Inflammatory macrophage treated with lipopolysaccharide for 4 hours (primary cell): ENCODE data around the gene CXCL17.
"Not testable (repeated sequence)": the region's sequence is repeated elsewhere in the genome, so short reads cannot be mapped to it uniquely, and the experiment has no call there.

Experiments
- DNase-seq: peaks from one replicate; pipeline ENCODE4 v3.0.0-alpha.2; 2020

CXCL17 gene

DNA sequence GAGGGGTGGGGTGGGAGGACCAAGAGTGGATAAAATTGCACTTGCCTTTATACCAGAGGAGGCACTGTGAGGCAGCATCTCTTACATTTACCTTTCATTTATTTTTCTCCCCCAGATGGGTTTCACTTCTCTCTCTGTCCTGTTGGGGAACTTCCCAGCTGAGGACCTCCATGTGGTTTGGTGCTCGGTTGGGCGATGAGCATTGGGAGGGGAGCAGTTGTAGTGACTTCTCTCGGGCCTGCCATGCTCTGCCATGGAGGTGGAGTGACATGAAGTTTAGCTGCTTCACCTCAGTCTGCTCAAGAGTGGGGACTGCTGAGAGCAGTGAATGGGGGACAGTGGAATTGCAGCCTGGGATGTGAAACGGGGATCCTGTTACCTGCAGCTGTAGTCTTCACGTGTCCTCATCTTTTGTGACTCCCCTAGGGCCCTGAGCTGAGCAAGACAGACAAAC lies 23.1 kb upstream of the CXCL17 start:
- peak; percentile 46 for DNase-seq

DNA sequence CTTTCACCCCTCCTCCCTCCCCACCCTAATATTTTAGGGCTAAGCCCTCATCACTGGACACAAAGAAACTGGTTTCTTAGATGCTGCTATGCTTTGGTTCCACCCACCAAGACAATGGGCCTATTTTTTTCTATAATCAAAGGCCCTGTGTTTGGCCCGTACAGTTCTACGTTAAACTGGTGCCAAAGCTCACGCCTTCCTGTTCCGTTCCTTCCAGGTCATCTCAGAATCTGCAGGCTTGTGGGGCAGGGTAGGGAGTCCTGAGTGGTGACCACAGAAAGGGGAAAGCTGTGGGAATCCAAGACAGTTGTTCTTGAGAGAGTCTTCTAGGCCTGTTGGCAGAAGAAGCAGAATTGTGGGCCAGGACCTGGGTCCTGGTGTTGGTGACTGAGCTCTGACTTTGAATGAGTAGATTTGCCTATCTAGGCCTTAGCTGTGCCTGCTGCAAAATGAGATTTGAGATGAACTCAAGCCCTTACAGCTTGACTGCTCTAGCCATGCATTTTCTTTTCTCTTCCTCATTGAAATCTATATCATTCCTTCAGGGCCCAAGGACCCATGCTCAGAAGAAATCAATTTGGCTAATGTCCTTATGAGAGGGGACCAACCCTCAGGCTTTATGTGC lies 19.1 kb upstream of the CXCL17 start:
- no peak for DNase-seq

DNA sequence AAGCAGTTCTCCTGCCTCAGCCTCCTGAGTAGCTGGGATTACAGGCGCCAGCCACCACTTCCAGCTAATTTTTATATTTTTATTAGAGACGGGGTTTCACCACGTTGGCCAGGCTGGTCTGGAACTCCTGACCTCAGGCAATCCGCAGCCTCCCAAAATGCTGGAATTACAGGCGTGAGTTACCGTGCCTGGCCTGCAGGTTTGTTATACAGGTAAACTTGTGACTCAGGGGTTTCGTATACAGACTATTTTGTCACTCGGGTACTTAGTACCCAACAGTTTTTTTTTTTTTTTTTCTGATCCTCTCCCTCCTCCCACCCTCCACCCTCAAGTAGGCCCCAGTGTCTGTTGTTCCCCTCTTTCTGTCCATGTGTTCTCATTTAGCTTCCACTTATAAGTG lies 18.5 kb upstream of the CXCL17 start:
- not testable (repeated sequence) for DNase-seq

DNA sequence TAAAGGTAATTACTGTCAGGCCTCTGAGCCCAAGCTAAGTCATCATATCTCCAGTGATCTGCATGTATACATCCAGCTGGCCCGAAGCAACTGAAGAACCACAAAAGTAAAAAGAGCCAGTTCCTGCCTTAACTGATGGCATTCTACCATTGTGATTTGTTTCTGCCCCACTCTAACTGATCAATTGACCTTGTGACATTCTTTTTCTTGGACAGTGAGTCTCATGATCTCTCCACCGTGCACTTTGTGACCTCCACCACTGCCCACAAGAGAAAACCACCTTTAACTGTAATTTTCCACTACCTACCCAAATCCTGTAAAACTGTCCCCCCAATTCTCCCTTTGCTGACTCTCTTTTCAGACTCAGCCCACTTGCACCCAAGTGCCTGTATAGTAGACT lies 17.2 kb upstream of the CXCL17 start:
- no peak for DNase-seq

DNA sequence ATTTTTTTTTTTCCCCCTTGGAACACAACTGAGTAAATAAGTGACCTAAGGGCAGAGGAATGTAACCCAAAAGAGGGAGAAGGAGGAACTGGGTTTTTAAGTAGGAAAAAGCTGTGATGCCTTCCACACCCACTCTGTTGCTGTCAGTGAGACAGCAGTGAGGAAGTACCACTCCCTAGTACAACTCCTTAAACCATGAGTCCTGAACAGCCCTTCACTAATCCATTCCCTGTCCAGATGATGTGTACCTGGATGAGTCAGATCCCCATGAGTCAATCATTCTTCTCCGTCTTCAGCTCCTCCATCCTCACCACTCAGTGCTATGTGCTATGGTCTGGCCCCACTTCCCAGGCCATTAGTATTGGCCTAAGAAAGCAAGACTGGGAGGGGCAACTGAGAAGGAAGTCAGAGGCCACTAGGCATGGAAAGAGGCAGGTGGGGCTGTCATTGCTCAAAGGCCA lies 12.9 kb upstream of the CXCL17 start:
- DNase-seq, result peak; percentile 73

DNA sequence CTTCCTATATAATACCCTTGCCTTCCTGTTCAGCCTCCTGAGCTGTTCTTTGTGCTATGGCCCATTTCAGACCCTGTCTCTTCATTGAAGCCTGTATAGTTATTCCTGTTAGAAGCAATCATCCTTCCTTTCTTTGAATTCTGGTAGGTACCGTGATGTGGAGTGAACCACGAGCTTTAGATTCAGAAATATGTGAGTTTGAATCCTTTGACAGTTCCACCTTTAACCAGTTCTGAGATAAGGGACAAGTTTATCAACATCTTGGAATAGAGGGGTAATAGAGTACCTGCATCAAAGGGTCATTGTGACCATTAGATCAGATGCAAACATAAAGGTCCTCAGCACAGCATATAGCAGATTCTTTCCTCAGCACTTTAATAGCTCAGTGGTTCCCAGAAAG lies 12.3 kb upstream of the CXCL17 start:
- no peak for DNase-seq

DNA sequence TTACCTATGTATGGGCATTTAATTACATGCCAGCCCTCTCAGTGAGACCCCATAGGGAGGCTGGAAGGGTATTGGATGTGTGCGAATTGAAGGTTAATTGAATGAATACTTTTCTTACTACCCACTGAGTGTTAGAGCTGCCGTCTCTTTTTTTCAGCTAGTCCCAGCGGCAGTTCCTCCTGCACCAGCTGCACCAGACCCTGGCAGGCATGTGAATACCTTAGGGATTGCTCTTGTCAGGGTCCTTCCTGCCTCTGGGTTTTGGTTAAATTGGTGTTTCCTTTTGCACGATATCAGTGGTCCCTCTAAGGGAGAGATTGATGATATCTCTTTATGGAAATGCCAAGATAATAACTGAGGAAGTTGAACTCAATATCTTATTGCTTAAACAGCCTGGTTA lies 9.8 kb upstream of the CXCL17 start:
- no peak for DNase-seq

DNA sequence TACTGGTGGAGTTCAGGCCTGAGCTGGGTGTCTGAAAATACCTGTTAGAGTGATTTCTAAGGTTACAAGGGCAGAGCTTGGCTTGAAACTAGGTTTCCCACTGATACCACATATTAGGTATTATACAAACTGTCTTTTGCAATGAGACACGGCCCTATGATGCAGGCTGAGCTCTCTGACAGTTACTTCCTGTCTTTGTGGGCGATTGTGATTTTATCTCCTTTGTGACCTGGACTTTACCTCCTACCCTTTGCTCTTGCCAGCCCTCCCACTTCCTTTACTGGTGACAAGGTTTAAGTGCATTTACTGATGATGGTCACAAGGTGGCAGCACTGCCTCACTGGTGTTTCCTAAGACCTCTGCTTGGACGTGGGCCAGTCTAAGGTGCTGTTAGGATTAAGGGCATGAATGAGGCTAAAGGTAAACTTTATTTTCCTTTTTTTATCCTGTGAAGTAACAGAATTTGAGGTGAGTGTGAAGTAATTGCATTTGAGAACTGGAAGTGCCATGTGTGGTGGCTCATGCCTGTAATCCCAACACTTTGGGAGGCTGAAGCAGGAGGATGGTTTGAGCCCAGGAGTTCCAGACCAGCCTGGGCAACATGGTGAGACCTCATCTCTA lies 7.7 kb upstream of the CXCL17 start:
- DNase-seq, result peak; percentile 70

DNA sequence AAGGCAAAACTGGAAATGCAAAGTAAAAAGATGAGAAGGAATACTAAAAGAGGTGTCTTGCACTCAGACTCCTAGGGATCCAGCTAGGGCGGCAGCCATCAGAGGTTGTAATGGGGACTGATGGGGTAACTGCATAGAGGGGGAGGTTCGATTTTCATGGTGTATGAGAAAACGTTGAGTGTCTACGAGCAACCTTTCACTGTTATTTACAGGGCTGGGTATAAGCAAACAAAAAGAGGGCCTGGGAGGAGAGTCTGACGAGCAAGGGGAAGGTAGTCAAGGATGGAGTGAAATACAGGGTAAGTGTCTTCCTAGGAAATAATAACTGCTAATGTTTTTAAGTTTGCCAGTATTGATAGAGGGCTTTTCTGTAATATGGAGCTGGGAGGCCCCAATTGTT lies 5.6 kb upstream of the CXCL17 start:
- DNase-seq, result not testable (repeated sequence)

DNA sequence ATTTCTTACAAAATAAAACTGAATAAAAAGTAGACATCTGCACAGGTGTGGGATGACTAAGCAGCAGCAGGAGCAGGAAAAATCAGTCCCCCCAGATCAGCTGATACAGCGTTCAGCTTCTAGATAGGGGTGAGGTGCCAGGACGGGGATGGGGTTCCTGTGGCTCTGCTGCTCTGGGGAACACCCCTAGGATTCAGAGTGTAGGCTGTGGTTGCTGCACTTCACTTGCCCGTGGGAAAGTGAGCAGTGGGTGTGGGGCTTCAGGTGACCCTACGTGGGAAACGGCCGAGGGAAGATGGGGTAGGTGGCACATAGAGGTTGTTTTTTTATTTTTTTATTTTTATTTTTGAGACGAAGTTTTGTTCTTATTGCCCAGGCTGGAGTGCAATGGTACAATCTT lies 3.2 kb upstream of the CXCL17 start:
- no peak for DNase-seq

DNA sequence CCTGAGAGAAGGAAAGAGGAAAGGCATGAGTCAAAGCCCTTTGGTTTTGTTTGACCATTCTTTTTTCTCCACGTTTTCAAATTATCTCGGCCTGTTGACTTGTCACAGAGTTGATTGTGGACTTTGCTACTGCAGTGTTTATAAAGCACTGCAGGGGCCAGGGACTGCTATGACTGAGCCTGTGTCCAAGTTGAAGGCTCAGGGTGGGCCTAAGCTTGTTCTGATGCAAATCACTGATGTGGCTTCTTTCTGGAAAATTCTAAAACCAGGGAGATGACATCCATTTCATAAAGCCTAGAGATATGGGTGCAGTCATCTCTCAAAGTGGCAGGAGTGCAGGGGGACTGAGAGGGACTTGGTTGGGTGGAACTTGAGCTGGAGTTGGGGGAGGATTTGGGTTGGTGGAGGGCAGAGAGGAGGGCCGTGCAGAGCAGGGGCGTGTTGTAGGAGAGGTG lies 1.2 kb upstream of the CXCL17 start:
- DNase-seq, result no peak

DNA sequence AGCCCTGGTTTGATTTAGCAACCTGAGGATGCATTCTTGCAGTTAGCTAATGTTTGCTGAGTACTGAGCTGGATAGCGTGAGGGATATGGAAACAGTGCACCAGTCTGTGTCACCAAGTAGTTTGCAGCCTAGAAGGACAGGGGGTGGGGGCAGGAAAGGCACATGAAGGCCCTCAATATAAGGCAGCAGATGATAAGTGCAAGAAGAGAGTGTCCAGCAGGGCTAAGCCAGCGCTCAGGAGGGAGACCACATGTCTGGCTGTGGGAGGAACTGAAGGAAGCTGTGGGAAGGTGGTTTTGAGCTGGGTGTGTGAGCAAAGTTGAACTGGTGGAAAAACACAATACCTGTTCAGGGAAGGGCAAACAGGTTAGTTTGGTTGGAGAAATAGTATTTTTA lies 1.7 kb downstream of the CXCL17 start:
- DNase-seq, result peak; percentile 24

DNA sequence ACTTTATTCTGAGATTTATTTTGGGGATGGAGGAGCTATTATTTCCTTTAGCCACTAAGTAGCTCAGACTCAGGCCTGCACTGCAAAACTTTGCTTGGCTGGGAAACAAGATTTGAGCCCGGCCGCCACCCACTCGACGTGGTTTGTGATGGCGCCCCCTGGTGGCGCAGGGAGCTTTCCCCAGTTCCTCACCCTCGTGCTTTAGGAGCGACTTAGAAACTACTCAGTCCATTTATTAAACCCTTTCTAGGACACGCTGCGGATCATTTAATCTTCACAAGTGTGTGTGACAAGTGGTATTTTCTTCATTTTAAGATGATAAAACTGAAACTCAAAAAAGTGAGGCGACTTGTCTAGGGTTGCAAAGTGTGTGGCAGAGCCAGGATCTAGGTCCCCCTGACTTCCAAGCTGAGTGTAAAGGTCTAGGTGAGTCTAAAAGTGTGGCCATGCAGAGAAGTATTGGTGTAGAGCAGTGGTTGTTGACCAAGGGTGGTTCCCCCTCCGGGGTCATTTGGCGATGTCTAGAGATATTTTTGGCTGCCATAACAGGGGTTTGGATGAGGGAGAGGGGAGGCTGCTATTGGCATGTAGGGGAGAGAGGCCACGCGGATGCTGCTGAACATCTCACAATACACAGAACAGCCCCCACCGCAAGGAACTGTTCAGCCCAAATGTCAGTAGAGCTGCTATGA lies 2.2 kb downstream of the CXCL17 start:
- DNase-seq, result peak; percentile 71

DNA sequence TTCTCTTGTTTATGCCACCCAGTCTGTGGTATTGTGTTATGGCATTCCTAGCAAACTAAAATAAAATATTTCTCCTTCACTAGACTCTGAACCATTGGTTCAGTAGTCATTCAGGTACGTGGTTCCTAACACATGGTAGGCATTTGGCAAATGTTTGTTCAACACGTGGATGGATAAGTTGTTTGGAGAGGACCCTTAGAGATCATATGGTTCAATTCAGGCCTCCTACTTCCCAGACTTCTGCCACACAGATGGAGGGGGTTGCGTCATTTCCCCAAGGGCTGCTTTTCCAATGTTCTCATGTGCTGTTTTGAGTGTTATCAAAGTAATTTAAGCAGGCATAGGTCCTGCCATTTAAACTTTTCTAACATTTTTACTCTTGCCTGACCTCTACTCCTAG lies 6.7 kb downstream of the CXCL17 start:
- DNase-seq, result no peak

DNA sequence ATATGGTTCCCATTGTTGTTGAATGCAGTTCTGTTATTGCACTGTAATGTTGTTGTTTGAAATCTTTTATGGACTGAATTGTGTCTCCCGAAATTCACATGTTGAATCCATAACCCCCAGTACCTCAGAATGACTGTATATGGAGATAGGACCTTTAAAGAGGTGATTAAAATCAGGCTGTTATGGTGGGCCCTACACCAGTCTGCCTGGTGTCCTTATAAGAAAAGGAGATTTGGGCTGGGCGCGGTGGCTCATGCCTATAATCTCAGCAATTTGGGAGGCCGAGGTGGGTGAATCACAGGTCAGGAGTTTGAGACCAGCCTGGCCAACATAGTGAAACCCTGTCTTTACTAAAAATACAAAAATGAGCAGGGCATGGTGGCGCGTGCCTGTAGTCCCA lies 7.4 kb downstream of the CXCL17 start:
- no peak for DNase-seq

DNA sequence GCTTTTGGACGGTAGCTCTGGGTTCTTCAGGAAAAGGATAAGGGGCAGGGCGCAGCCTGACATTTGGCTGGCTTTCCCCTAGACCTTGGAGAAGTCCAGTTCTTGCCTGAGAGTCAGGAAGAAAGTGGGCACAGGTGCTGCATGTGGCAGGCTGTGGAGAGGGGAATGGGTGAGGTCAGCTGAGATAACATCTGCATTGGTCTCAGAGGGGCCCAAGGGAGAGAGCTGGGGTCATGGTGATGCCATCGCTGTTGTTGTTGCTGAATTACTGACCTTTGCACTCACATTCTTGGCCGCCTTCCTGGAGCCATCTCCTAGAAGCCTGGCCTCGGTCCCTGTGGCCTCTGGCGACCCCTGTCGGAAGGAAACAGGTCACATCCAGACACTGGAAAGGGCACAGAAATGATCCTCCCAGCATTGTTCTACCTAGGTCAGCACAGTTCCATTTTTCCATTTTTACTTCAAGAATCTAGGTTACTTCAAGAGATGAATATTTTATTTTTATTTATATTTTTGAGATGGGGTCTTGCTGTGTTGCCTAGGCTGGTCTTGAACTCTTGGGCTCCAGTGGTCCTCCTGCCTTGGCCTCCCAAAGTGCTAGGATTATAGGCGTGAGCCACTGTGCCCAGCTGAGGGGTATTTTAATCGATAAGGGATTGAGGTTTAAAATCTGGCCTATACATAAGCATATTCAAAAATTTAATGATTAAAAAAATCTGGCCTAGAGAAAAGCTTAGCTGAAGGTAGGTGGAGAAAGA lies 9.1 kb downstream of the CXCL17 start:
- peak; percentile 54 for DNase-seq

DNA sequence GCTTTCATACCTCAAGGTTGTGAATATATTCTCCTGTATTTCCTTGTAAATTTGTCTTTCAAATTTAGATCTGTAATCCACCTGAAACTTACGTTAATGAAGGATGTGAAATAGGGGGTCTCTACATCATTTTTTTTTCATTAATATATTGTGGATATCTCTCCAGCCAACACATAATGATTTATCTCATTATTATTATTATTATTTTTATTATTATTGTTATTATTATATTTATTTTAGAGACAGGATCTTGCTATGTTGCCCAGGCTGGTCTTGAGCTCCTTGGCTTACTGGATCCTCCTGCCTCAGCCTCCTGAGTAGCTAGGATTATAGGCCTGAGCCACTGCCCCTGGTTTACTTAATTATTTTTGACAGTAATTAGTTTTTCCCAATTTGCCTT lies 11.3 kb downstream of the CXCL17 start:
- DNase-seq, result no peak

DNA sequence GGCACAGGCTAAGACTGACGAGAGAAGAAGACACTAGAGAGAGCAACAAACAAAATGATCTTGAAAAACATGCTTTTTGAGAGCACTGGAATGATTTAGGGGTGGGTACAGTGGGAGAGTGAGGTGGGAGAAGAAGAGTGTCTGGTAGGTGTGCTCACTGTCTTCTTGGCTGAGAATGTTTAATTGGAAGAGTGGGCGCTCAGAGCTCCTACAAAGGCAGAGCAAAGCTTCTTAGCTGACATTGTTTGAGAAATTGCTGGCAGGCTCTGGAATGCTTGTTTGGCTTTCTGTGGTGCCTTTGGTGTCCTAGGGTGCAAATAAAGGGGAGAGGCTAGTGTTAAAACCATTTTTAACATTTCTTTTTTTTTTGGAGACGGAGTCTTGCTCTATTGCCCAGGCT lies 14.1 kb downstream of the CXCL17 start:
- DNase-seq, result no peak

DNA sequence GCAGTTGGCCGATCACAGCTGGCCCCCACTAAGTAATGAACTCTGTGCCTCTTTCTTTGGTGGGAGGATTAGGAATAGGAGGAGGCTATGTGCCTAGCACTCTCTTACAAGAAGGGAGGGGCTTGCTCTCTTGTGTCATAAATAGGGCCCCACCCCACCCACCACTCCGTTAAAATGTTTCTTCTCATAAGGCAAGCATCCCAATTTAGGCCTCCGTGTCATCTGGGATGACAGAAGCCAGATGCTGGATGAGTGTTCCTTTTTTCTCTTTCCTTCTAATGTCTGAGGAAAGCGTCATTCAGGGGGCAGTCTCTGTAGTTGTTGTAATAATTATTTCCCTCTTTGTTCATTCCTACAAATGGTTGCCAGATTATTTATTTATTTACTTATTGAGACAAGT lies 15.4 kb downstream of the CXCL17 start, which contains the start of gene LIPE:
TSS of gene LIPE (minus strand) at position 76 of the 400 bp plus-strand sequence. CDS start 239 bp downstream, outside the sequence.
- DNase-seq, result peak; percentile 27

DNA sequence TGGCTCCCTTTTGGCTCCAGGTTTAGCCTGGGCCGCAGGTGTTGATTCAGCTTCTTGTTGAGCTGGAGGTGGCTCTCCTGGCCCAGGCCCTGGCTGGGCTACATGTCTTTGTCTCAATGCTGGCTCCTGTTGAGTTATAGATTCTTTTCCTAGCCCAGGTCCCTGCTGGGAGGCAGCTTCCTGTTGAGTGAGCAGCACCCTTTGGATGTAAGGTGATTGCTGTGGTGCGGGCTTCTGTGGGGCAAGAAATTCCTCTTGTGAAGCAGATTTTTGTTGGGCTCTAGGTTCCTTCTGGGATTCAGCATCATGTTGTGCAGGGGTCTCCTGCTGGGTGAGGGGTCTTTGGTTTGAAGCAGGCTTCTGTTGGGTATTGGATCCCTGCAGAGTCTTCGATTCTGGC lies 16.1 kb downstream of the CXCL17 start:
- no peak for DNase-seq

DNA sequence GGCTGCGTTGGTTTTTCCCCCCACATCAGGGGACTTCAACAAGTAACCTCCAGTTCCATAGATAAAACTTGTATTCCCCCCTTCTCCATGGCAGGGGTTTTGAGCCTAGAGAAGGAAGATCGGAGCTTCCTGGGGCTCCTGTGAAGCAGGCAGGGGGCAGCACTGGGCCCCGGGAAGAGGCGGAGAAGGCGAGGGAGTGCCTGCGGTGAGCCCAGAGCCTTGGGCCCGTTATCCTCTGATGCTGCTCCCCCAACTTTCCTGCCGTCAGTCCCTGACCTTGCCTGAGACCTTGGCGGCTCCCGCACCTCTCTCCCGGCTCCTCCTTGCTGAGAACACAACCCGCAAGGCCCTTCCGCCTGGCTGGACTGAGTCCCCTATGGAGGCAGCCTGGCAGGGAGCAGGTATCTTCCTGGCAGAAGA lies 18.0 kb downstream of the CXCL17 start:
- DNase-seq, result no peak

DNA sequence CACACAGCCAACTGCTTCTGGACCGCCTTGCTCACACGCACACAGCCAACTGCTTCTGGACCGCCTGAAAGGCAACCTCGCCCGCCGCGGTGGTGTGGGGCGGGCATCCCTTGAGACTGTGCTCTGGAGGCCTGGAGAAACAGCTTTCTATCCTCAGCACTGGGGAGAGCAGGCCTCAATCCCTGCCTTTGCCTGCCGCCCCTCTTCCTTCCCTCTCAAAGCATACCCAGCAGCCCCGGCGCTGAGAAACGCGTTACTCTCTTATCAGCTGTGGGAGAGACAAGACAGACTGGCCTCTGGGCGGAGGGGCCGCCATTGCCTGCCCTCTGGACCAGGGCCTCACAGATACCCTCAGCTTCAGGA lies 18.4 kb downstream of the CXCL17 start:
- DNase-seq, result no peak
